GM19023 (cell line): ENCODE results near the gene HSPB6.
"Not testable (repeated sequence)": the region's sequence is repeated elsewhere in the genome, so short reads cannot be mapped to it uniquely, and the experiment has no call there.

Experiments used
- ATAC-seq: cut with Tn5 transposase; IDR thresholded peaks from one replicate; pipeline ENCODE4 v1.9.1; 2021; ENCODE audit warnings: mild to moderate bottlenecking, moderate library complexity; ENCODE audit not compliant: unreplicated experiment

Gene HSPB6

GRCh38 chr19:35732540-35733179, 24.2 kb downstream of the HSPB6 start:
- ATAC-seq = no peak

- ATAC-seq = no peak
Observed at GRCh38 chr19:35731779-35732405, 24.9 kb downstream of the HSPB6 start.

- no peak for ATAC-seq
Observed at GRCh38 chr19:35731353-35731752, 25.5 kb downstream of the HSPB6 start.

- no peak for ATAC-seq
Observed at GRCh38 chr19:35730326-35730725, 26.5 kb downstream of the HSPB6 start.

GRCh38 chr19:35729763-35730162, 27.1 kb downstream of the HSPB6 start:
- no peak for ATAC-seq

- ATAC-seq = no peak
Observed at GRCh38 chr19:35729021-35729420, 27.8 kb downstream of the HSPB6 start.

GRCh38 chr19:35727956-35728706, 28.7 kb downstream of the HSPB6 start:
- no peak for ATAC-seq

- ATAC-seq = no peak
Observed at GRCh38 chr19:35727053-35727955, 29.5 kb downstream of the HSPB6 start.

GRCh38 chr19:35725216-35725861, 31.5 kb downstream of the HSPB6 start:
- no peak for ATAC-seq

GRCh38 chr19:35724560-35724959, 32.3 kb downstream of the HSPB6 start:
- ATAC-seq = no peak

GRCh38 chr19:35724132-35724531, 32.7 kb downstream of the HSPB6 start:
- not testable (repeated sequence) for ATAC-seq

- no peak for ATAC-seq
Observed at GRCh38 chr19:35723671-35724070, 33.2 kb downstream of the HSPB6 start.

- ATAC-seq = no peak
Observed at GRCh38 chr19:35722897-35723296, 33.9 kb downstream of the HSPB6 start.

- no peak for ATAC-seq
Observed at GRCh38 chr19:35722461-35722860, 34.4 kb downstream of the HSPB6 start.

GRCh38 chr19:35721374-35721773, 35.5 kb downstream of the HSPB6 start:
- no peak for ATAC-seq

- no peak for ATAC-seq
Observed at GRCh38 chr19:35720648-35721047, 36.2 kb downstream of the HSPB6 start.

- no peak for ATAC-seq
Observed at GRCh38 chr19:35720163-35720524, 36.7 kb downstream of the HSPB6 start.

GRCh38 chr19:35719402-35720162, 37.2 kb downstream of the HSPB6 start:
- ATAC-seq = no peak

GRCh38 chr19:35718345-35719041, 38.3 kb downstream of the HSPB6 start:
- ATAC-seq = no peak
